A549 (cell line): ENCODE results near the gene TNRC18. TPM values are rescaled to one million over a fixed set of nuclear protein-coding genes. Genes with fewer than 3 reads are reported as not detected.

ENCODE experiments used
- polyA plus RNA-seq, 4 experiments: library from polyadenylated mRNA; depleted of rRNA in 3 of 4; stranded (reverse); fragments of >200 nt; fragmentation: RNase III in 1 of 4; extraction: RNeasy Plus Mini Kit Qiagen cat#74134 plus additional on column Dnase treatment in 1 of 4; gene quantifications; 2 replicates in 3 of 4; 3 replicates in 1 of 4; pipeline ENCODE4 v1.2.3, GENCODE V29; 2011 to 2017

Gene TNRC18
- polyA plus RNA-seq, 2 of the 4 experiments (the other 2 are of a cell fraction), result 15.5 to 39.9 TPM

Other genes with a start within 250 kb of the TNRC18 start
- 44.6 and 51.3 TPM in 2 replicates for gene WIPI2, start 233.6 kb downstream of the TNRC18 start, polyA plus RNA-seq (2011; rRNA removed)
- gene WIPI2, start 233.6 kb downstream of the TNRC18 start, polyA plus RNA-seq (2017; fragmentation: RNase III; extraction: RNeasy Plus Mini Kit Qiagen cat#74134 plus additional on column Dnase treatment), result 37.1 to 42.6 TPM (median 39.8 TPM) in 3 replicates
- gene SLC29A4, start 140.9 kb downstream of the TNRC18 start, polyA plus RNA-seq (2011; rRNA removed), result 11.5 and 17.4 TPM in 2 replicates
- 10.3 to 14.8 TPM (median 12.6 TPM) in 3 replicates for gene SLC29A4, start 140.9 kb downstream of the TNRC18 start, polyA plus RNA-seq (2017; fragmentation: RNase III; extraction: RNeasy Plus Mini Kit Qiagen cat#74134 plus additional on column Dnase treatment)
- 5.2 and 5.8 TPM in 2 replicates for gene FBXL18, start 90.0 kb upstream of the TNRC18 start, polyA plus RNA-seq (2011; rRNA removed)
- gene FBXL18, start 90.0 kb upstream of the TNRC18 start, polyA plus RNA-seq (2017; fragmentation: RNase III; extraction: RNeasy Plus Mini Kit Qiagen cat#74134 plus additional on column Dnase treatment), result 12.3 to 13.0 TPM (median 12.7 TPM) in 3 replicates
- 1,312 and 1,863 TPM in 2 replicates for gene ACTB, start 106.8 kb upstream of the TNRC18 start, polyA plus RNA-seq (2011; rRNA removed)
- 5,057 to 5,556 TPM (median 5,344 TPM) in 3 replicates for gene ACTB, start 106.8 kb upstream of the TNRC18 start, polyA plus RNA-seq (2017; fragmentation: RNase III; extraction: RNeasy Plus Mini Kit Qiagen cat#74134 plus additional on column Dnase treatment)
- gene FSCN1, start 169.0 kb upstream of the TNRC18 start, polyA plus RNA-seq (2011; rRNA removed), result 39.1 and 50.6 TPM in 2 replicates
- gene FSCN1, start 169.0 kb upstream of the TNRC18 start, polyA plus RNA-seq (2017; fragmentation: RNase III; extraction: RNeasy Plus Mini Kit Qiagen cat#74134 plus additional on column Dnase treatment), result 165 to 184 TPM (median 171 TPM) in 3 replicates